ENCODE data around the gene POLQ.

GRCh38 chr3:121493431-121493830, 52.4 kb downstream of the POLQ start:
- TF ChIP-seq CTCF (IDR thresholded peaks at IDR 0.05) (no peak), POLR2A (IDR thresholded peaks at IDR 0.05) (no peak), POLR2AphosphoS5 (IDR thresholded peaks at IDR 0.05) (no peak)
